HS-5 (cell line): ENCODE results near the gene GFI1.
A peak's percentile ranks its signal among the peaks of the same experiment; 100 is the strongest.
"Not testable (repeated sequence)": the region's sequence is repeated elsewhere in the genome, so short reads cannot be mapped to it uniquely, and the experiment has no call there.

Source experiments
- DNase-seq: peaks from one replicate; pipeline ENCODE4 v3.0.0-alpha.2; 2012; ENCODE audit warnings: low read depth

The GFI1 gene

DNA sequence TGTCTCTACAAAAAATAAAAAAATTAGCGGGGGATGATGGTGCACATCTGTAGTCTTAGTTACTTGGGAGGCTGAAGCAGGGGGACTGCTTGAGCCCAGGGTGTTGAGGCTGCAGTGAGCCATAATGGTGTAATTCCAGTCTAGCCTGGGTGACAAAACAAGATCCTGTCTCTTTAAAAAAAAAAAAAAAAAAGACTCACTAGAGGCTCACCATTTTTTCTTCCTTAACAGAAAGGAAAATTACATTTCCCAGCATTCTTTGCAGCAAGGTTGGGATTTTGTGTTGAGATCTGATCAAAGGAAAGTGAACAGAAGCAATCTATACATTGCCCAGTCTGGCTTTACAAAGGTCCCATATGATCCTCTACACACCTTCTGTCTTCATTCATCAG is 21.5 kb downstream of the GFI1 start:
- no peak for DNase-seq

DNA sequence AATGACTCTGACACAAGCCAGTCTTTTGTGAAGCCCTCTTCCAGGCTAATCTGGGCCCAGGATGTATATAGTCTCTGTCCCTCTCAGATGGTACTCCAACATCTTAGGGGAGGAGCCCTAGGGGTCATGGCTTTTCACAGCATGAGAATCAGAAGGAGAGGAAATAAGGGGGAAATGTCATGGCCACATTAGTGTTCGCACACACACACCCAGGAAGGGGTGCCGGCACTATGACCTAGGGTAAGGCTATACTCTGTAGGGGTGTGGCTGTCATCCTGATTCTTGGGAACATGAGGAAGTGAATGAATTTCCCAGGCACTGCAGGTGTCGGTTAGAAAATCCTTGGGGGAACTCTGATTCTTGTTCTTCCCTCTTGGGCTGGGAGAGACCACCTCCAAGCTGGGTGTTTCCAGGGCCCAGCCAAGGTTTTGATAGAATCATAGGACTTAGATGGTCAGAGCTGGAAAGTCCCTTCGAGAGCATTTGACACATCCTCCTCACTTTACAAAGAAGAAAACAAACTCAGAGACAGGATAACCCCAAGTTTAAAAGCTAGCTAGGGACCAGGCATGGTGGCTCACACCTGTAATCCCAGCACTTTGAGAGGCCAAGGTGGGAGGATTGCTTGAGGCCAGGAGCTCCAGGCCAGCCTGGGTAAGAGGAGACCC is 22.0 kb downstream of the GFI1 start:
- no peak for DNase-seq

DNA sequence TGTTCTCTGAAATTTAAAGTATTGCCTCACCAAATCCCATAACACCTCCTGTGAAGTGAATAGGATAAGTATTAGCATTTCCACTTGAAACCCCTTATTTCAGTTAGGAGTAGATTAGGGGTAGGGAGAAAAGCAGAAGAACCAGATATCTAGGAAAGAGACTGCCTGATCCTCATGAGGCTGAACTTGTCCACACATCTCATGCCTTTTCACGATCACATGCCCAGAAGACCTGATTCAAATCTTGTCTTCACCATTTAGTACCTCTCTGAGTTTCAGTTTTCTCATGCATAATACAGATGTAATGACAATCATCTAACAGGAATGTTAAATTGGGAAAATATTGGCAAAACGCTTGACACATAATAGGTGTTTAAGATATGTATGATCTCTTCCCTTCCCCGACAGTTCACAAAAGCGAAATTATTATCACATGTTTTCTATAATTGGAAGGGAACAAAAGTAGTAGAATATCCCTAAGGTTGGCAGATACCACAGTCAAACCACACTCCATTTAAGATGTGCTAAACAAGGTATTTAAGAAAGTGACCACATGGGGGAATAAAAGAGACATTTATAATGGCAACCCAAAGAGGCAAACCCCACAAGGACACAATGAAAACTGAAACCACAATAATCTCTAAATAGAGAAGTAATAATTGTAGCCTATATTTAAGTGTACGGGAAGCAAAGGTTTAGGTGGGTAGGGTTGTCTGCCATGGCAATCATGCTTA is 25.2 kb downstream of the GFI1 start:
- no peak for DNase-seq

DNA sequence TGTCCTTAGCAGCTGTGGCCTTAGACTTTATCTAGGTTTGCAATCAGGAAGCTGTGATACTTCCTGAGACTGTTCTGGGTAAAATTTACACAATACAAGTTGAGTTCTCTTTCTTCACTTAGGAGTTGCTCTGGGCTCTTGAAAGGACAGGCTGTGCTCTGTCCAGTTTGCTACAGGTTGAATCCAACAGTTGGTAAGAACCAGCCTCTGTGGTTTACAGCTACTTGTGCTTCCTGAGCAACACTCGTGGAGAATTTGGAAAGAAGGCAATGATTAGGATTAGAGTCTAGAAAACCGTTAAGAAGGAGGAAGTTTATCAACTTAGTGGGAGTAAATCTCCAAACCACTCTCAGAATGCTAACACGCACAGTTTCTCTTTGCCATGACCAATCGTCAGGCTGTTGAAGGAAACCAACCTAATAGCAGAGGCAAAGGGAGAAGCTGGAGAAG is 26.8 kb downstream of the GFI1 start:
- no peak for DNase-seq

DNA sequence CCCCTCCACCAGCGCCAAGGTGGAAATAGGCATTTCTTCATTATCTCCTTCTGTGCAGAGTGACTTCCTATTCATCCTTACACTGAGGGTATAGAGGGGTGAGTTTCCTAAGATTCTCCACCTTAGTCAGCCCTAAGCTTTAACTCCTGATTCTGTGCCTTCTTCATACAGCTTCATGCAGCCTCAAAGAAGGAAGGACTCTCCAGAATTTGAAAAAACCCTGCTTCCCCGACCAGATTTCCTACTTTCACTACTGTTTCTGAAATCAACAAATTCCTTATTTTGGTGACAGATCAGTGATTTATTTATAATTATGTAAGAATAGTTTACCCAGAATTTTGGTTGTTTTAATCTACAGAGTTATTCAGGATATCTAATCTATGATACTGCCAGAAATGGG is 28.6 kb downstream of the GFI1 start:
- no peak for DNase-seq

DNA sequence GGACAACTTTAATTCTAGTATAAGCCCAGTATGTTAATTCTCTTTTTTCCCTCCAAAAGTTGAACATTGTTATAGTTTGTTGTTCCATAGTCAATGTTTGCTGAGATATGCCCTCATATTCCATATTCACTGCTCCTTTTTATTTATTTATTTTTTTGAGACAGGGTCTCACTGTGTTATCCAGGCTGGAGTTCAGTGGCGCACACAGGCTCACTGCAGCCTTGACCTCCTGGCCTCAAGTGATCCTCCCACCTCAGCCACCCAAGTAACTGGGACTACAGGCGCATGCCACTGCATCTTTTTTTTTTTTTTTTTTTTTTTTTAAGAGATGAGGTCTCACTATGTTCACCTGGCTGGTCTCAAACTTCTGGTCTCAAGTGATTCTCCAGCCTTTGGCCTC is 38.7 kb downstream of the GFI1 start:
- DNase-seq, result no peak

DNA sequence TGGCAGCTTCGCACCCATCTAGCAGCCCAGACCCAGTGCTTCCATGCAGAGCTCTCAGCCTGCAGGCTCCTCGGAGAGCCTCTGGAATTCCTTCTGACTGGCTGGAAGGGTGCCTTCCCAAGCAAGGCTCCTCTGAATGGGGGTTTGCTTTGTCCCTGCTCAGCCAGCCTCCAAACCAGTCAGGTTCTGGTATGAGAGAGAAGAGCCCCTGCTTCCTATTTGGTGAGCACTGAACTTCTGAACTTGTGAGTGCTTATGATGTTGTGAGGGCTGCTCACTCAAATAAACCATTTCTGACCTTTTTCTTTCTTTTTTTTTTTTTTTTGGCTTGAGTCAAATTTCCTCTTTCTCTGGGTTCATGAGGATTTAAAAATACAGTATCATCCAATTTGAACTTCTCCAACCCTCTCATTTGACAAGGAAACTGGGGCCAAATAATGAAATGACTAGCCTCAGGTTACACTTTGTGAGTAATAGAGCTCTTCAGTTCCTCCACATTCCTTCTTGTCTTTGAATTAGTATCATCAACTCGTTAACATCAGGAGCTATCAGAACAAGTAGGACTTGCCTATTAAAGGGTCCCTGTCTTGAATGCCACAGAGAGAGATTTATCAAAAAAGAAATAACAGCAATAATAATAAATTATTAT is 39.6 kb downstream of the GFI1 start:
- DNase-seq, result no peak

DNA sequence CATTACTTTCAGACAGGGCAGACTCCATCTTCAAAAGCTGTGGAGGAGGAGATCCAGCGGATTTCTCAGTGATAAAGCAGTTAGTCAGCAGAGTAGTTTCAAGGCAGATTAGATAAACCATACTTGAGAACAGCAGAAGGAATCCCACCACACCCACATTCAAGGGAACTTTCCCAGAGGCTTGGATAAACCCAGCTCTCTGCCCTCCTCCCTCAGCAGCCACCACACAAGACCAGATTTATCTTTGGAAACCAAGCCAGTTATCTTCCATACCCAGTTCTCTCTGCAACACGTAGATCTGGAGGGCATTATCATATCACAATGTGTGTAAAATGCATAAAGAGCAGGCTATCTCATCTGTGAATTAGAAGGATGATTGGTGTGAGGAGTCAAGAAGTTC is 40.2 kb downstream of the GFI1 start:
- DNase-seq, result no peak

DNA sequence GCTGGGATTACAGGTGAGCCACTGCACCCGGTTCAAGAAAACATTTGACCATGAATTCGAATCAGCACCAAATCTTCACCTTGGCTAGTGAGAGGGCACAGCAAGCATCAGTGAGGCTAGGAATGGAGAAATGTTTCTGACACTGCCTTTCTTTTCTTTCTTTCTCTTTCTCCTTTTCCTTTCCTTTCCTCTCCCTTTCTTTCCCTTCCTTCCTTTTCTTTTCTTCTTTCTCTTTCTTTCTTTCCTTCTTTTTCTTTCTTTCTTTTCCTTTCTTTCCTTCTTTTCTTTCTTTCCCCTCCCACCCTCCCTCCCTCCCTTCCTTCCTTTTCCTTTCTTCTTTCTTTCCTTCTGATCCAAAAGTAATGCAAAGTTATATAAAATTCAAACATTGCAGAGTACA is 40.9 kb downstream of the GFI1 start:
- DNase-seq, result no peak

DNA sequence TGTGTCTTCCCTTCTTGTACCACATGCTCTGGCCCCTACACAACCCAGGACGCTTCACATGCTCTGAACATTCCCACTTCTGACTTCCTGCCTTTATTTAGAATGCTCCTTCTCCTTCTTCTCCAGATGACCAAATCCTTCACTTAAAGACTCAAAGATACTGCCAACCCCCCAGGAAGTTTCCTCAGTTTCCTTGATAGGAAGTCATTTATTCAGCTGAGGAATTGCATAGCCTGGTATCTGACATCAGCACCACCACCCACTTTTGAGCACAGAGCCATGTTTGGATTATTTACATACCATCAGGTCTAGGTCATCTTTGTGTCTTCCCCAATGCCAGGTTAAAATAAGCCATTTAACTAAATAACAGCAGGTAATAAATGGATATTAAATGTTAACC is 42.4 kb downstream of the GFI1 start:
- peak; percentile 19 for DNase-seq

DNA sequence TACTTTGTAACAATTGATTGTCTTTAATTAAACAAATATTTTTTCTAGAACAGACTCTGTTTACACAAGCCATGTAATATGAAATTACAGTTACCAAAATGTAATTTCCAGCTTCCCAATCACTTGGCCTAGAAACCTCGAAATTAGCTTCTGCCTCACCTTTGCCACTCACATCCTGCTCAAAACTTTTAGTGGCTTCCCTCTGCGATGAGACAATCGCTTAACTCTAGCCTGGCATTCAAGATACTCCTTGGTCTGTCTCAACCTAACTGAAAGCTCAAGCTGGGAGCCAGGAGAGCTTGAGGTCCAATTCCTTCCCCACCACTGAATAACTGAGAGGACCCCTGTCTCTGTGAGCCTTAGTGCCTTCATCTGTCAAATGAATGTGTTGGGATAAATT is 42.8 kb downstream of the GFI1 start:
- DNase-seq, result no peak

DNA sequence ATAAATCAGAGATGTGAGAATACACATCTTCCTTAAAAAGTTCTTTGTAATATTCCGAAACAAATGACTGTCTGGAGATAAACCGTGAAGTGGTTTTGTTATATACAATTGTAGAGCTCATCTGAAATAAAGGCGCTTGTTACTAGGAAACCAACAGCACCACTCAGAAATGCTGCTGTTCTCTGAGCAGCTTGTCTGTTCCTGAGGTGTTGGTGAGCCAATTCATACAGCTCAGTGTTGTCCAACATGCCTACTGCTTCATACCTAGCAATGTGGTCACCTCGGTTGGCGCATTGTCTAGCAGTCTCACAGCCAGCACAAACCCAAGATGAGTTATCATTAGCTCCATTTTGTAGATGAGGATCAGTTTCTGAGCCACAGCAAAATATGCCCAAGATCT is 44.4 kb downstream of the GFI1 start:
- DNase-seq, result no peak

DNA sequence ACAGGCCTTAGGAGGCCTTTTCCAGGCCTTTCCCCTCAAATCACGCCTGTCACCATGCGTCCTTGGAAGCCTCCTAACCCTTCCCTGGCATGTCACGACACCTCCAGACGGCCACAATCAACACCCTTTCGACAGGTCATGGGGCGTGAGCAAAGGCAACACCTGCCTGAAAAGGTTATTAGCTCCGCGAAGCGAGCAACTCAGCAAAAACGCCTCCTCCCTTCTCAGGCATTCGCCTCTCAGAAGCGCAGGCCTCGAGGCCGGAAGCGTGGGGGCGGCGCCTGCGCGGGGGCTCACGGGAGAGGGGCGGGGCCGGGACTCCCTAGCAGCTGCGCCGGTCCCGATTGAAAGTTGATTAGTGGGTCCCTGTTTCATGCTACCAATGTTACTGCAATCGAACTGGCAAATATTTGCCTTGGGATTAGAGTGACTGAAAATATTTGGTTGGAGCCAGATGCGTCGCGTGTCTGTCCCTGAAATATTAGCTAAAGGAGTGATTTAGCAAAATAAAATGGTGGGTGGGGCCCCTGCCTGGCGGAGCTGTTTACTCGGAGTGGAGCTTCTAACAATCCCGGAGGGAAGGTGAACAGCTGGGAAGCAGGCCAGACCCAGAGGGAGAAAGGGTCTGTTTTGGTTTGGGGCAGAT is 44.9 kb downstream of the GFI1 start:
- DNase-seq, result no peak

DNA sequence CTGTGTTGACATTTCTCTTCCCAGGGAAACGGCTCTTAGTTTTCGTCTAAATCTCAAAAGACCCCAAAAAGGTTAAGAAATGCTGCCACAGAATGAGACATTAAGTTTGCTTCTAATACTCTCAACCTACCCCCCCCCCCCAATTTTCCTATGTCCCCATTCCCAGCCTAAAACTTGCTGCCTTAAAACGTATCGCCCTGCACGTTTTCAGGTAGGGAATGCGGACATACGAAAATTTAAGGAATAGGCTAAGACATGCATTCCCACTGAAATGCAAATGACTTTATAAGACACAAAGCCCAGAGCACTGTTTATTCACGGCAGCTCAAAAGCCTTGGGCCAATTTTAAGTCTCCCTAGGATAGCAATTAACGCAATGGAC is 45.4 kb downstream of the GFI1 start:
- no peak for DNase-seq

DNA sequence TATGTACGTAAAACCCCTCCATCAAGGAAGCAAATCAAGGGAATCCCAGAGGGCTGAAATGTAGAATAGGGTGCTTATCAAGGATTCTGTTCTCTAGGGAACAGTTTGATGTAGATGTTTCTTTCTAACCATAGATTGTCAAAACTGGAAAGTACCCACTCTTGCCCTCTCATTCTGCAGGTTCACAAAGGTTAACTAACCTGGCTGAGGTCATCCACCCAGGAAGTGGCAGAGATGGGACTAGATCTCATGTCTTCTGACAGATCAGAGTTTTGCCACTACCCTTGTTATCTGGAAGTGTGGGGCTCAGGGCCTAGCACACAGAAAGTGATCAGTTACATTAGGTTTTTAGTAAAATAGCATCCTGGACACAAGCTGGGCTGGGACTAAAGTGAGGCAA is 47.4 kb downstream of the GFI1 start:
- DNase-seq, result no peak

DNA sequence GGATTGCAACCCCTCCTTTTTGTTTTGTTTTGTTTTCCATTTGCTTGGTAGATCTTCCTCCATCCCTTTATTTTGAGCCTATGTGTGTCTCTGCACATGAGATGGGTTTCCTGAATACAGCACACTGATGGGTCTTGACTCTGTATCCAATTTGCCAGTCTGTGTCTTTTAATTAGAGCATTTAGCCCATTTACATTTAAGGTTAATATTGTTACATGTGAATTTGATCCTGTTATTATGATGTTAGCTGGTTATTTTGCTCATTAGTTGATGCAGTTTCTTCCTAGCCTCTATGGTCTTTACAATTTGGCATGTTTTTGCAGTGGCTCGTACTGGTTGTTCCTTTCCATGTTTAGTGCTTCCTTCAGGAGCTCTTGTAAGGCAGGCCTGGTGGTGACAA is 52.2 kb downstream of the GFI1 start:
- not testable (repeated sequence) for DNase-seq

DNA sequence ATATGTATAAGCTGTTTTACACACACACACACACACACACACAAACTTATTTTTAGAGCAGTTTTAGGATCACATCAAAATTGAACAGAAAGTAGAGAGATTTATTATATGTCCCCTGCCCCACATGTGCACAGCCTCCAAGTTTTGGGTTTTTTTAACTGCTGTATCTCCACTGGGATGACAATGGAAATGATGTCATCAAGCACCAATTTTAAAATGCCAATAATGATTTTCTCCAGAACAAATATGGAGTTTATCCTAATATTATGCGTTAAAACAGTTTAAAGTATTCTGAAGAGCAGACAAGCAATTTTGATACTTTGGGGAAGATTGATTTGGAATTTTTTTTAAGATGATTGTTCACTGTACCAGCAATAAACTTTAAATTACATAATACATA is 56.7 kb downstream of the GFI1 start:
- DNase-seq, result no peak

DNA sequence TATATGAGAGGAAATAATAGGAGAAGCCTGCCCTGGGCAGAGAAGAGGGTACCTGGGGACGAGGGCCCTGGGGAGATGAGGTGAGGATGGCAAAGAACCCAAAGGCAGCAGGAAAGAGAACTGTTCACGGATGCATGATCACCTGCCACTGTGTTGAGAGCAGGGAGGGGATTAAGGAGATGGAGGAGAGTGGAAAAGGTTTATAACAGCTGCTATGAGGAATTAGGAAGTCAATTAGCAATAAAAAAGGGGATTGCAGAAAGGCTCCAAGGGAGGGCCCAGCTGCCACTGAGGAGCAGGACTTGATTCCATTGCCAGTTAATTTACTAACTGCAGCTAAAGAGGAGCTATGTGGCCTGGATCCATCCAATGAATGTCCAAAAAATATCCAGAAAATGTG is 61.1 kb downstream of the GFI1 start:
- no peak for DNase-seq
